ENCODE data around the gene TBCA.

Gene TBCA

GRCh38 chr5:77775790-77776553 lies at the start of gene TBCA:
TBCA (minus strand) TSS chr5:77776339; CDS start chr5:77776257, 82 bp downstream.
- DNase-seq: peak; percentile 49

GRCh38 chr5:77824981-77825380 lies 48.8 kb upstream of the TBCA start:
- DNase-seq: no peak

GRCh38 chr5:77816686-77817085 lies 40.5 kb upstream of the TBCA start:
- no peak for DNase-seq

- no peak for DNase-seq
These were observed 36.9 kb upstream of the TBCA start for GRCh38 chr5:77812926-77813589.

GRCh38 chr5:77806213-77806843 lies 30.2 kb upstream of the TBCA start:
- DNase-seq: no peak

GRCh38 chr5:77798456-77798855 lies 22.3 kb upstream of the TBCA start:
- DNase-seq: no peak

- DNase-seq: no peak
These were observed 21.0 kb upstream of the TBCA start for GRCh38 chr5:77797136-77797535.

- no peak for DNase-seq
These were observed 19.7 kb upstream of the TBCA start for GRCh38 chr5:77795846-77796245.

GRCh38 chr5:77795268-77795667 lies 19.1 kb upstream of the TBCA start:
- no peak for DNase-seq

- no peak for DNase-seq
These were observed 15.8 kb upstream of the TBCA start for GRCh38 chr5:77791926-77792325.

GRCh38 chr5:77791356-77791755 lies 15.2 kb upstream of the TBCA start:
- no peak for DNase-seq

GRCh38 chr5:77785229-77785628 lies 9.1 kb upstream of the TBCA start:
- DNase-seq: no peak

- no peak for DNase-seq
These were observed 8.6 kb upstream of the TBCA start for GRCh38 chr5:77784735-77785134.

- no peak for DNase-seq
These were observed 4.9 kb upstream of the TBCA start for GRCh38 chr5:77781076-77781475.

- no peak for DNase-seq
These were observed 2.8 kb upstream of the TBCA start for GRCh38 chr5:77778881-77779438.

- DNase-seq: no peak
These were observed 2.3 kb upstream of the TBCA start for GRCh38 chr5:77778398-77778797.

- DNase-seq: no peak
These were observed 1.8 kb upstream of the TBCA start for GRCh38 chr5:77777911-77778310.

- DNase-seq: no peak
These were observed 1.2 kb upstream of the TBCA start for GRCh38 chr5:77777281-77777892.

- DNase-seq: no peak
These were observed 541 bp upstream of the TBCA start for GRCh38 chr5:77776554-77777206.

GRCh38 chr5:77774981-77775789 lies 954 bp downstream of the TBCA start:
- DNase-seq: no peak

- DNase-seq: no peak
These were observed 2.3 kb downstream of the TBCA start for GRCh38 chr5:77773734-77774280.

- no peak for DNase-seq
These were observed 3.4 kb downstream of the TBCA start for GRCh38 chr5:77772729-77773128.
